T-helper 2 cell (primary cell): ENCODE results near the gene NOX1.
"Not testable (repeated sequence)": the region's sequence is repeated elsewhere in the genome, so short reads cannot be mapped to it uniquely, and the experiment has no call there.

Experiments
- DNase-seq, 5 experiments: peaks; one replicate each; pipeline versions ENCODE4 v3.0.0 to v3.0.0-alpha.2; 2012 to 2022

NOX1 gene

DNA sequence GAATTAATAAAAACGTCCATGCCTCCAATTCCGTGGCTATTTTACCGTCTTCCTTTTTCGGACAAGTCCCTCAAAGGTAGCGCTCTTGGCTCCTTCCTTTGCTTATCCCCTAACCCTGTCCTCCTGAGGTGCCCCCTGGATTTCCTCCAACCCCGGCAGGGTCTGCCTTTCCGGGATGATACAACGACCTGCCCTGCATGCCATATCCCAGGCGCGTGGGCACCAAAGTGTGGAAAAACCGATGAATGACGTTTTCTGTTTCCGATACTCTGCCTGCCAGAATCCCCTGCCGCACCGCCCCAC is 54.7 kb downstream of the NOX1 start:
- DNase-seq = no peak

DNA sequence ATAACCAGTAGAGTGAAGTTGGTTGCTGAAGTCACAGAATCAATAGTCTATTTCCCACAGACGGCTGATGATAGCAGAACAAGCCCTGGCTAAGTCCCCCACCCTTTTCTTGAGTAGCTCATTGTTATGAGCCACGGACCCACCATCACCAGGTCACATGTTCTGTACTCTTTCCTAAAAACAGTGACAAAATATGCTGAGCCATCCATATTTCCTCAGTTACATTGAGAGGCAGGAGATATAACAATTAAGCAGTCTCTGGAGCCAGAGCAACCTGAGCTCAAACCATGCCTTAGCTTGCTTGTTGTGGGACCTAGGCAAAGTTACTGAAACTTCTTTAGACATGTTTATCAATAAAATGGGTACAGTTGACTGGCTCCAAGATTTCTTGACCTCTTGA is 56.8 kb downstream of the NOX1 start:
- no peak for DNase-seq

DNA sequence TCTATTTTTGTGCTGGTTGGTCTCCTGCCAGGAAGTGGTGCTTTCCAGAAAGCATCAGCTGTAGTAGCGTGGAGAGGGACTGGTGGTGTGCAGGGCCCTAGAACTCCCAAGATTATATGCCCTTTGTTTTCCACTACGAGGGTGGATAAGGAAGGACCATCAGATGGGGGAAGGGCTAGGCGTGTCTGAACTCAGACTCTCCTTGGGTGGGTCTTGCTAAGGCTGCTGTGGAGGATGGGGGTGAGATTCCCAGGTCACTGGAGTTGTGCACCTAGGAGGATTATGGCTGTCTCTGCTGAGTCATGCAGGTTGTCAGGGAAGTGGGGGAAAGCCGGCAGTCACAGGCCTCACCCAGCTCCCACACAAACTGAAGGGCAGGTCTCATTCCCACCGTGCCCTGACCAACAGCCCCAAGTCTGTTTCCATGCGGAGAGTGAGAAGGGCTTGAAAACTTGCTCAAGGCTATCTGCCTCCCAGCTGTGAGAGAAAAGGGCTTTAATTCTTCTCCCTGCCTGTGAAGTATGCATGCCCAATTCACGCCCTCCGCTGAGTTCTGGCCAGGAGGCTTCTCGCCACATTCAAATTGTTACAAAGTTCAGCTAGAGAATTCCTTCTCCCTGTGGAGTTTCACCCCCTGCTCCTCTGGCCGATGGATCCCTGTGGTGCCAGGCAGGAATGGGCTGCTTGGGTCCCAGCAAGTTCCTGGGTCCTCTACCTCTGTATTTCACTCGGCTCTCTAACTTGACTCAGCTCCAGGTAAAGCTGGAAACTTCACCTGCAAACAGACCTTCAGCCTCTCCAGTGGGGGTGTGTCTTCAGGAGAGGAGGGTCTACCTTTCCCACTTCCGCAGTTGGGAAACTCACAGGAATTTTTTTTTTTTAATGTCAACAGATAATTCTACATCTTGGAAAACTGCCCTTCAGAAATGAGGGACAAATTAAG is 61.7 kb downstream of the NOX1 start:
- no peak for DNase-seq

DNA sequence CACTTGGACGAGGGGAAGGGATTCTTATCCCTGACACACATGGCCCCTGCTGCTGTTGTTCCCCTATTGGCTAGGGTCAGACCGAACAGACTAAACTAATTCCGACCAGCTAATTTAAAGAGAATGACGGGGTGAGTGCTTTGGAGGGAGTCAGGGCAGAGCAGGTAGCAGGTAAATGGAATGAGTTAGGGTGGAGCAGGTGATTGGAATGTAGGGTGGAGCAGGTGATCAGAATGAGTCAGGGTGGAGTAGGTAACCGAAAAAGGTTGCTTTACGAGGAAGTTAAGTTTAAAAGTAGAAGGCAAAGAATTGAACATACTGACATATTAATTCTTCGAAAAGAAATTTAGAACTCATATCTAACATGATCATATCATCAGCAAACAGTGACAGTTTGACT is 65.9 kb downstream of the NOX1 start:
- DNase-seq = not testable (repeated sequence)

DNA sequence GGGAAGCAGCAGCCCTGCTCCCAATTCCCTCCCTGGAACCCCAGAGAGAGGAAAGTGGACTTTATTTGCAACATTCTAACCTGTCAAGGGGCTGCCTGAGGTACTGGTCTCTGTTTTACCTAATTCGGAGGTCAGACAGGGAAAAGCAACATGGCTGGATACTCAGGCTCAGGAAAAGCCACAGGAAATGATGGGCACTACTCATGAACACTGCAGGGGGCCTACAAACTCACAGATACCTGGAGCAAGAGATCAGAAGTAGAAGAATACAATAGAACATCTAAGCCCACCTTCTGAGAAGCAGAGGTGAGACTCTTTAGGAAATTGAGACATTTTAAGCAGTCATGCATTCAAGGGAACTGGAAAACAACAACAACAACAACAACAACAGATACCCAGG is 69.4 kb downstream of the NOX1 start:
- DNase-seq = no peak

DNA sequence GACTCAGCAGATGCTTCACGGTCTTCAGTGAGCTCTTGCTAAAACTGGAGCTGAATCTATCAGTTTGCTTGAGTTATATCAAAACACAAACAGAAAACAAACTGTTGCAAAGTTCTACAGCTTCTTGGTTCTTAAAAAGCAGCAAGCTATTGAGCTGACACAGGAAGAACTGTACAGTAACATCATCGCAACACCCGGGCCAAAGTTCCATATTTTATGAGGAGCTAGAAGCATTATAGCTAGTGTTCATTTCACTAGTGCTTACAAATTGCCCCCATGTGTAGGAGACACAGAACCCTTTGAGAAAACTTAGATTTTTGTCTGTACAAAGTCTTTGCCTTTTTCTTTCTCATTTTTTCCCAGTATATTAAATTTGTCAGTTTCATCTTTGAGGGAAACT is 71.3 kb downstream of the NOX1 start:
- no peak for DNase-seq

DNA sequence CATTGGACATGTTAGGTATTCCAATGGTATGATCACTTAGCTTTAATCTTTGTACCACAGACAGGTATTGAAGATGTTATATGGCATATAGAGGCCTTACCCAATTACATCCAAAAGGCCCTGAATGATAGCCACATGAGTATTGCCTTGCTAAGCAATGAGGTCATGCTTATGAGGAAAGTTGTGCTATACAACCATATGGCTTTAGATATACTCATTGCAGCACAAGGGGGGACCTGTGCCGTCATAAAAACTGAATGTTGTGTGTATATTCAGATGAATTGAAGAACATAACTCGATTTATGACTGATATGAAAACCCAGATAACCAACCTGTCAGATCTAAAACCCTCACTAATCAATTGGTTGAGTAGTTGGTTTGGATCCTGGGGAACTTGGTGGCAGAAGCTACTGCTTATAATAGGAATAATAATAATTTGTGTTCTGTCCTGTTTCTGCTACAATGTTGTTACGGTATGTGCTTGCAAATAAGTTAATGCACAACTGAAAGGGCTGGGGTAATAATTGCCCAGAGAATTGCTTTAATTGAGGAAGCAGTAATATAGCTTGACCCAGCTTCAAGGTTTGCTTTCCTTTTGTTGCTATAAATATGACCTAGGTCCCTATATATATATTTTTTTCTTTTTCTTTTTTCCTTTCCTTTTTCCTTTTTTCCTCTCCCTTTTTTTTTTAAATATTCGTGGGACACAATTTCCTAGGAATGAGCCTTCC is 75.5 kb downstream of the NOX1 start:
- no peak for DNase-seq

DNA sequence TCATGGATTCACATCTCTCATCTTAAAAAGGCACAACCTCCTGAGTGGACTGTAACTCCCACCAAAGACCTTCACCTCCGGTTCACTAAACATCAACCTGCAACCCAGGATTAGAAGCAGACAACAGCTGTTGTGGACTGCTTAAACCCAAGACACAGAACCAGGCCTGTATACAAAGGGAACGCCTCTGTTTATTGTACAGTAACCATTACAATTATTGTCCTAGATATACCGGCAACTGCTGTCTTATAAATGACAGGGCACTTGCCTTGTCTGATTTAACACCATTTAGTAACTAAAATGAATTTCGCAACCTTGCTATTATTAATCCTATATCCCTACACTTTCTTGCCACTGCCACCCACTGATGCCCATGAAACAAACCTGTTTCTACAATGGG is 76.8 kb downstream of the NOX1 start:
- DNase-seq = no peak

DNA sequence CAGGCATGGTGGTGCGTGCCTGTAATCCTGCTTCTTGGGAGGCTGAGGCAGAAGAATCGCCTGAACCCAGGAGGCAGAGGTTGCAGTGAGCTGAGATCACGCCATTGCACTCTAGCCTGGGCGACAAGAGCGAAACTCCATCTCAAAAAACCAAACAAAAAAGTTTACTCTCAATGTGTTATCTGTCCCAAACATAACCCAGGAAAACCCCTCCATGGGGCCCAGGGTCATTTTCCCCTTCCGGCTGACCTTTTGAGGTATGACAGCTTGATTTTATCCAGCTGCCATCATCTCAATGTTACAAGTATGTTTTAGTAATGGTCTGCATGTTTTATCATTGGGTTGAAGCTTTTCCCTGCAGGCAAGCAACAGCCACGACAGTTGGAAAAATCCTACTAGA is 77.8 kb downstream of the NOX1 start:
- DNase-seq = not testable (repeated sequence)
